Neural crest cell (in vitro differentiated cells): ENCODE results near the gene MEAK7. TPM values are rescaled to one million over a fixed set of nuclear protein-coding genes. Genes with fewer than 3 reads are reported as not detected.

Experiments used
- DNase-seq: peaks from one replicate; pipeline ENCODE4 v3.0.0; 2021; ENCODE audit warnings: low read depth, mixed read lengths, low spot score
- H3K27ac Mint-ChIP-seq: one replicate; pipeline ENCODE4 v1.8.0; 2021; ENCODE audit warnings: mild to moderate bottlenecking, mixed read lengths; ENCODE audit not compliant: unreplicated experiment
- H3K27me3 Mint-ChIP-seq: 2 replicates; pipeline ENCODE4 v1.8.0; 2021; ENCODE audit warnings: low read depth, mild to moderate bottlenecking, mixed read lengths
- H3K36me3 Mint-ChIP-seq: 2 replicates; pipeline ENCODE4 v1.8.0; 2021; ENCODE audit warnings: low read depth, mild to moderate bottlenecking, mixed read lengths
- H3K4me1 Mint-ChIP-seq: 2 replicates; pipeline ENCODE4 v1.8.0; 2021; ENCODE audit warnings: mixed read lengths
- H3K4me3 Mint-ChIP-seq: one replicate; pipeline ENCODE4 v1.8.0; 2021; ENCODE audit warnings: mild to moderate bottlenecking, mixed read lengths
- H3K9me3 Mint-ChIP-seq: 2 replicates; pipeline ENCODE4 v1.8.0; 2021; ENCODE audit warnings: mixed read lengths
- total RNA-seq: library from RNA; stranded (reverse); gene quantifications from 2 replicates; pipeline ENCODE4 v1.2.1, GENCODE V29; 2021
- TF ChIP-seq, protein P1 (sequence below): fragments of 200-600 bp; sonication (generic); conservative IDR thresholded peaks from 2 replicates; pipeline ENCODE4 v1.5.0; 2021; ENCODE audit warnings: antibody characterized with exemption, mild to moderate bottlenecking

MEAK7 gene
- total RNA-seq, 1 donor from 2014 or later, result 29.5 TPM

DNA sequence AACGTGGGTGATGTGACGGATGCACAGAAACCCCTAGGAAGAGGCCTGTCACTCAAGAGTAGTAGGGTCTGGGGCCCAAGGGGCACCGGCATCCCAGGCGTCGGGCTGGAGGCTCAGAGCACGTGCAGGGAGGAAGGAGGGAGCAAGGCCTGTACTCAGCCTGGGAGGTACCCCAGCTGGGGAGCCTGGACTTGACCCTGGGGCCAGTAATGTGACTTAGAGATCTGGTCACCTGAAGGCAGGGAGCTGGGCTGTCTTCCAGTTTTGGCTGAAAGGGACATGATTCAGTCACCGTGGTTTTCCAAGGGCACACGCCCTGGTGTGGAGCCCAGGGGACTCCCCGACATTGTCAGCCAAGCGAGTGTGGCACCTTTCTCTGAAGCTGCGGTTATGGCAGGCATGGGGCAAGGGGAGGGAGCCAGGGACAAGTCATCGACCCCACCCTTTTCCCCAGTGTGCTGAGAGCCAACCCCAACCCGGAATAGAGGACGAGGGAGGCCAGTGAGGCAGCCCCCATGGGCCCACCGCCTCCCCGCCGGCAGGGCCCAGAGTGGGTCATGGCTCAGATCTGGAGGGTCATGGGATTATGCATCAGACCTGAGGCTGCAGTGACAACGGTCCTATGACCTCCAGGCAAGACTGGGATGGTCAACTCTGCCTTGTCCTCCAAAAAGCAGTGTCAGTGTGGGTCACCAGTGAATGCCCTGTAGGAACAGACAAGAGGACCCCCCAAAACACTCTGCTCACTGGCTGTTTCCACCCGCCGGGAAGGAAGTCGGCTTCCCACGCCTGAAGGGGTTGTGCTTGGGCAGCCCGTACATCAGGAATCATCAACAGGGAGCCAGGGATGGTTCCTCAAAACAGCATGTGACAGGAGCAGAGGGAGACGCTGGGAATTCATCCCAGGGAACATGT lies 41.9 kb downstream of the MEAK7 start:
- Mint-ChIP-seq H3K4me1 (peaks cover 4% of the 10 kb centered on the region), H3K4me3 (no peak overlapping the region), H3K27ac (no peak overlapping the region), H3K9me3 (peaks cover 6% of the 10 kb centered on the region), H3K36me3 (peaks cover 30% of the 10 kb centered on the region), H3K27me3 (no peaks in the 10 kb centered on the region)
- no peak for DNase-seq
- TF ChIP-seq, protein P1, sequence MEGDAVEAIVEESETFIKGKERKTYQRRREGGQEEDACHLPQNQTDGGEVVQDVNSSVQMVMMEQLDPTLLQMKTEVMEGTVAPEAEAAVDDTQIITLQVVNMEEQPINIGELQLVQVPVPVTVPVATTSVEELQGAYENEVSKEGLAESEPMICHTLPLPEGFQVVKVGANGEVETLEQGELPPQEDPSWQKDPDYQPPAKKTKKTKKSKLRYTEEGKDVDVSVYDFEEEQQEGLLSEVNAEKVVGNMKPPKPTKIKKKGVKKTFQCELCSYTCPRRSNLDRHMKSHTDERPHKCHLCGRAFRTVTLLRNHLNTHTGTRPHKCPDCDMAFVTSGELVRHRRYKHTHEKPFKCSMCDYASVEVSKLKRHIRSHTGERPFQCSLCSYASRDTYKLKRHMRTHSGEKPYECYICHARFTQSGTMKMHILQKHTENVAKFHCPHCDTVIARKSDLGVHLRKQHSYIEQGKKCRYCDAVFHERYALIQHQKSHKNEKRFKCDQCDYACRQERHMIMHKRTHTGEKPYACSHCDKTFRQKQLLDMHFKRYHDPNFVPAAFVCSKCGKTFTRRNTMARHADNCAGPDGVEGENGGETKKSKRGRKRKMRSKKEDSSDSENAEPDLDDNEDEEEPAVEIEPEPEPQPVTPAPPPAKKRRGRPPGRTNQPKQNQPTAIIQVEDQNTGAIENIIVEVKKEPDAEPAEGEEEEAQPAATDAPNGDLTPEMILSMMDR, result no peak

DNA sequence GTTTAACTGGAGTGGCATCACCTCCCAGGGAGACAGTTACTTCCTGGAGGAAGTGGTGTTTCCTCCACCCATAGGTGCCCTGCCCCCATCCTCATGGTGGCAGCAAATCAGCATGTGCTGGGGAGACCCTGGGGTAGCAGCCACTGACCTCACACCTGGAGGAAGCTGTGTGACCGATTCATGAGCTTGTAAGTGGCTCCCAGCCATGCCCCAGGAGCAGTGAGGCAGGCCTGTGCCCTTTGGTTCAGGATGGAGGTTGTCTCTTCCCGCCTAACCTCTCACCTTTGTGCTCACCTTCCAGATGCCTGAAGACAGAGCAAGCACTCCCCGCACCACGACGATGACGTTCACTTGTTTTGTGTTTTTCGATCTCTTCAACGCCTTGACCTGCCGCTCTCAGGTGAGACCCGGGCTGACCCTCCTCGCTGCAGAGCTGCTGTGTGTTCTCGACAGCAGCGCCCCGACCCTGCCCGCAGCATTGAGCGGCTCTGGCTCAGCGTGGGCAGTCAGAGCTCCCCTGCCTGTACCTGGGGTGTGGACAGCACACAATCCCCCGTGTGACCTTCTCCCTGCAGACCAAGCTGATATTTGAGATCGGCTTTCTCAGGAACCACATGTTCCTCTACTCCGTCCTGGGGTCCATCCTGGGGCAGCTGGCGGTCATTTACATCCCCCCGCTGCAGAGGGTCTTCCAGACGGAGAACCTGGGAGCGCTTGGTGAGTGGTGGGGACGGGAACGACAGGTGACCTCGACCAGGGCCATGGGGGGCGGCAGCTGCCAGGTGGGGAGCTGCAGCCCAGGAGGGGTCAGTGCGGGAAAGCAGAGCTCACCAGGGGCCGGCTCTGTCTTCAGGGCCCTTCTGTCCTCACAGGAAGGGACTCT lies 42.8 kb downstream of the MEAK7 start:
- H3K27ac Mint-ChIP-seq, result no peak overlapping the region
- H3K4me1 Mint-ChIP-seq, result peaks cover 4% of the 10 kb centered on the region
- no peak overlapping the region for H3K4me3 Mint-ChIP-seq
- H3K27me3 Mint-ChIP-seq, result no peaks in the 10 kb centered on the region
- peaks cover 4% of the 10 kb centered on the region for H3K9me3 Mint-ChIP-seq
- peaks cover 22% of the 10 kb centered on the region for H3K36me3 Mint-ChIP-seq
- DNase-seq, result no peak
- TF ChIP-seq, protein P1, result no peak

DNA sequence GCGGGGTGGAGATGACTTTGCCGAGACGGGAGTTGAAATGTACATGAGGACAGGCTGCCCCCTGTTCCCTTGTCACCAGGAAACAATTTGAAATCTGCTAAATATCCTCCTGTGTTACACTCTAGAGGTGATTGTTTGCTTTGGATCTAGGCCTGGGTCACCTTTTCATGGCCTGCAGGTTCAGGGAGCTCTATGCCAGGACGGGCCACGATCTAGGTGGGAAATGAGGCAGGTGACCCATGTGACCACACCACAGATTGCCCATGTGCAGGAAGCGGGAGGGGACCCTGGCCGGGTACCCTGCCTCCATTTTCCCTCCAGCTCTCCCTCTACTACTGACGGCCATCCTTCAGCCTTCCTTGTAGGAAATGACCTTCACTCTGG lies 43.4 kb downstream of the MEAK7 start:
- H3K36me3 Mint-ChIP-seq, result peaks cover 16% of the 10 kb centered on the region
- TF ChIP-seq, protein P1, result no peak
- H3K9me3 Mint-ChIP-seq, result peaks cover 3% of the 10 kb centered on the region
- H3K27ac Mint-ChIP-seq, result peak overlapping the region; percentile 93
- no peak overlapping the region for H3K4me3 Mint-ChIP-seq
- H3K4me1 Mint-ChIP-seq, result peaks cover 4% of the 10 kb centered on the region
- DNase-seq, result no peak
- no peaks in the 10 kb centered on the region for H3K27me3 Mint-ChIP-seq

DNA sequence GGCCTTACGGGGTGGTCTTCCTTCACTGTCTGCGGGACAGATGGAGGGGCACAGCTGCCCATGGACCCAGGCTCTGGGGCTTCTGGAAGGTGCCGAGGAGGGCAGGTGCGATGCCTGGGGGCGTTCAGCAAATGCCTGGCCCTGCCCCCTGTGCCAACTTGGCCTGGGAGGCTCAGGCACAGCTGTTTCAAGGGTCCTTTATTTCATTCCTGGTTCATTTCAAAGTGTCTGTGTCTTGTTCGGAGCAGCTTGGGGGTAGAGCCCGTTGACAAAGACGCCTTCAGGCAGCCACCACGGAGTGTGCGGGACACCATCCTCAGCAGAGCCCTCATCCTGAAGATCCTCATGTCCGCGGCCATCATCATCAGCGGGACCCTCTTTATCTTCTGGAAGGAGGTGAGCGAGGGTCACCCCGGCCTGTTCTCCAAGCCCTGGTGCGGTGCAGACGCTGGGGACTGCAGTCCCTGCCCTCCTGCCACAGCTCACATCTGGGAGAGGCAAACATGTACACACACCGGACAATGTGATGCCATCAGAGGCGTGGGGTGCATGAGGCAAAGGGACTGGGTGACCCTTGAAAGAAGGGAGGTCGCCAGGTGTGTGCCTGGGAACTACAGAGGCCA lies 43.9 kb downstream of the MEAK7 start:
- no peaks in the 10 kb centered on the region for H3K9me3 Mint-ChIP-seq
- H3K27me3 Mint-ChIP-seq, result no peaks in the 10 kb centered on the region
- H3K27ac Mint-ChIP-seq, result peak overlapping the region; percentile 93
- TF ChIP-seq, protein P1, result no peak
- H3K4me3 Mint-ChIP-seq, result no peak overlapping the region
- no peak for DNase-seq
- H3K4me1 Mint-ChIP-seq, result peaks cover 4% of the 10 kb centered on the region
- peaks cover 13% of the 10 kb centered on the region for H3K36me3 Mint-ChIP-seq

DNA sequence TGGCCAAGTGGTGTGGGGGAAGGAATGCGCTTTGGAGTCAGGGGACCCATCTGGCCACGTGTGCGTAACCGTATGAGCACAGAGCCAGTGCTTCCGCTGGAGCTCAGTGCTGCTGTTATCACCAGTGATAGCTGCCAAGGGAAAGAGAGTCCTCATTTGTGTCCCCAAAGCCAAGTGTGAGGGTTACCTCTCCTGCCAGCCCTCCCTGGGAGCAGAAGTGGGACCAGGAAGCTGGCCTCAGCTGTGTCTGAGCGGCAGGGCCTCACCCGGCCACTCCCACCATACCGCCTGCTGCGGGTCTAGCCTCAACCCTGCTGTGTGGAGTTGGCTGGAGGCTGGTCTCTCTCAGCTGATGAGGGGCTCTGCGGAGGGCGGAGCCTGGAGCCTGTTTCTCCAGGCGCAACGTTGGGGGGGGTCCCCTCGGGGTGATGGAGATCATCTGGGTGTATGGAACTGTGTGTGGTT lies 44.5 kb downstream of the MEAK7 start:
- no peak overlapping the region for H3K27ac Mint-ChIP-seq
- peaks cover 4% of the 10 kb centered on the region for H3K4me1 Mint-ChIP-seq
- no peak overlapping the region for H3K4me3 Mint-ChIP-seq

More for the DNA sequence above, 44.5 kb downstream of the MEAK7 start:
- Mint-ChIP-seq H3K36me3 (peaks cover 12% of the 10 kb centered on the region), H3K9me3 (no peaks in the 10 kb centered on the region), H3K27me3 (no peaks in the 10 kb centered on the region)
- no peak for DNase-seq
- TF ChIP-seq, protein P1, result no peak
